IgD-negative memory B cell (primary cell): ENCODE measurements around the gene DGKI. TPM values are rescaled to one million over a fixed set of nuclear protein-coding genes. Genes with fewer than 3 reads are reported as not detected.

Source experiments
- H3K27ac Mint-ChIP-seq, 3 donors: one replicate each; pipeline ENCODE4 v1.8.0; 2020 to 2022; ENCODE audit warnings: mild to moderate bottlenecking in 3 of 3, mixed read lengths in 3 of 3, moderate library complexity in 1 of 3
- H3K27me3 Mint-ChIP-seq: one replicate; pipeline ENCODE4 v1.8.0; 2021; ENCODE audit warnings: mixed read lengths
- H3K36me3 Mint-ChIP-seq: one replicate; pipeline ENCODE4 v1.8.0; 2020; ENCODE audit warnings: mild to moderate bottlenecking, mixed read lengths
- H3K4me1 Mint-ChIP-seq, 3 donors: one replicate each; pipeline ENCODE4 v1.8.0; 2020 to 2022; ENCODE audit warnings: mixed read lengths in 3 of 3, mild to moderate bottlenecking in 1 of 3
- H3K4me3 Mint-ChIP-seq, 4 donors: one replicate each; pipeline ENCODE4 v1.8.0; 2020 to 2022; ENCODE audit warnings: mild to moderate bottlenecking in 4 of 4, mixed read lengths in 4 of 4, moderate library complexity in 3 of 4
- H3K9me3 Mint-ChIP-seq, 3 donors: one replicate each; pipeline ENCODE4 v1.8.0; 2020 to 2021; ENCODE audit warnings: mixed read lengths in 3 of 3, mild to moderate bottlenecking in 1 of 3
- polyA plus RNA-seq: library from polyadenylated mRNA; unstranded; fragments of 300-500 nt; fragmentation: Illumina TruSeq; gene quantifications from one replicate; pipeline ENCODE4 v1.2.3, GENCODE V29; 2021

Gene DGKI
- polyA plus RNA-seq, 1 donor from 2014 or later: not detected

DNA sequence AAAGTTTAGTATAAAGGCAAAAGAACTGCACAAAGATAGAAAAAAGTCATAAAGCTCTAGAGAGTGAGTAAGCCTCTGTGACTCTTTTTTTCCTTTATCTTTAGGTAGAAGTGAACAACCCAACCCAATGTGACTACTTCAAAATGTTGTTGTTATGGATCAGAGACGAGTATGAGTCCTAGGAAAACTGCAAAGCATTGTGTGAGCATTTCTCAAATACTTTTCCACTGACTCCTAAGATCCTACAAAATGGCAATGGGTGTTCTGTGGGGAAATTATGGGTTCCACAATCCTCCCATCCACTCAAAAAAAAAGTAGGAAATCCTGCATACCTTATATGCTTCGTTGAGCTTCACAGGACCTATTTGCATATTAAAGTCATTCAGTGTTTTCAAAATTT lies 177.1 kb downstream of the DGKI start:
- peaks cover 1% of the 10 kb centered on the region for H3K36me3 Mint-ChIP-seq
- H3K27me3 Mint-ChIP-seq: peaks cover 13% of the 10 kb centered on the region
- H3K4me1 Mint-ChIP-seq: no peaks in the 10 kb centered on the region
- H3K4me3 Mint-ChIP-seq: no peak overlapping the region
- H3K27ac Mint-ChIP-seq: no peak overlapping the region
- peaks cover 0 to 2% (median 0%) of the 10 kb centered on the region in 3 donors for H3K9me3 Mint-ChIP-seq

DNA sequence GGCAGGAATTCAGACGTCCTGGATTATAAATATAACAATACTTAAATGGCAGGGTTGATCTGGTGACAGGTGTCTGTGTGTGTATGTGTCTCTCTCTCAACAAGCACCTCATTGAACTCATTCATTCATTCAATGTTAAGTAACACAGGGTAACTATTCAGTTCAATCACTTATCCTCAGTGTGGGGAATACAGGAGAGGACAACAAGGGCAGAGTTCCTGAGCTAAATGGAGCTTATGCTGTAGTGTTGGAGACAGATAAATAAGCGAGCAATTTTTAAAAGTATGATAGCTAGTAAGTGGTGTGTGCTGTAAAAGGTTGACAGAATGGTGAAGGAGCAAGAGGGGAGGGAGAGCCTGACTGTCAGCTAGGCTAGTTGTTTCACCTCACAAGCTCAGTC lies 178.4 kb downstream of the DGKI start:
- H3K27me3 Mint-ChIP-seq: peaks cover 8% of the 10 kb centered on the region
- H3K36me3 Mint-ChIP-seq: peaks cover 1% of the 10 kb centered on the region

DNA sequence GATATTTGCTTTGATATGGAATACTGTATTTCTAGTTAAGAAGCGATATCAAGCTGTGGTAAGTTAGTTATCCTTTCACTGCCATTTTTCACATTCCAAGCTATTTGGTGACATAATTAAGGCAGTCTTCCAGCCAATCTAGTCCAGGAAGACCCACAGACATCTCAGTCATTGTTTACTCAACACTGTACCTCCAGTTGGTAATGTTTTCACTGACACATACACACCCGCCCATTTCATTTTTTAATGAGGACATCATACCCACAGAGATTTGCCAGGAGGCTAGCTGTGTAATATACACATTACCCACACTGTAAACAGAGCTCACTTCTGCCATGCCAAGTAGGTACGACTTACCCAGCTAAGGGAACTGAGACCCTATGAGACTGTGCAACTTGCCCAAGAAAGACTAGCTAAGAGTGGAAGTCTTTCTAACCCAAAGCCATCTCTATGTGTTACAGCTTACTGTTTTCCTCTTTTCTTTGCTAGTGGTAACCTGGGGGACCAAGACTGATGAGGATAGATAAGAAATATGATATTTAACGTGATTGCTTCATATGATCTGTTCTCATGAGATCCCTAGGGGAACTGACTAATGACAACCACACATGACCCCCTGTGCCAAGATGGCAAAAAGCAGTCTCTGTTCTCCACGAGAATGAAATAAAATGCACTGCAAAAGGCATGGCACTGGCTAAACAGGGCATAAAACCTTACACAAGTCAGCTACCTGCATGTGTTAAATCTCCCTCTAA lies 179.0 kb downstream of the DGKI start:
- Mint-ChIP-seq H3K9me3 (no peaks in the 10 kb centered on the region), H3K27me3 (peaks cover 8% of the 10 kb centered on the region), H3K36me3 (peaks cover 1% of the 10 kb centered on the region)

More for the DNA sequence above, 178.4 kb downstream of the DGKI start:
- no peak overlapping the region for H3K4me3 Mint-ChIP-seq
- H3K9me3 Mint-ChIP-seq: no peaks in the 10 kb centered on the region
- no peaks in the 10 kb centered on the region for H3K4me1 Mint-ChIP-seq
- no peak overlapping the region for H3K27ac Mint-ChIP-seq

DNA sequence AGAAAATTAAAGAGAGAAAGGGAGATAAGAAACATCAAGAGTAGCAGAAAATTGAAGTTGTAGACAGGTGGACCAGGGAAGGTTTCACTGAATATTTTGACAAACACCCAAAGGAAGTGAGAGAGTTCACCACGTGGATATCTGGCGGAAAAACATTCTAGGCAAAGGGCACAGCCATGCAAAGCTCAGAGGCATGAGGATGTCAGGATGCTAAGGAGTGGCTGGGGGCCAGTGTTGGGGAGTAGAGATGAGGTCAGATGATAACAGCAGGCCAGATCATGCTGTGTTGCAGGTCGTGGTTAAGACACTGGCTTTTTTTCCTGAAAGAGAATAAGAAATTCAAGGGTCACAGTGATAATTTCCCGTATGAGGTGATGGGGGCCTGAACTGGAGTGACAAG lies 181.9 kb downstream of the DGKI start:
- Mint-ChIP-seq H3K4me3 (no peak overlapping the region), H3K4me1 (no peaks in the 10 kb centered on the region), H3K36me3 (peaks cover 4% of the 10 kb centered on the region)

More for the DNA sequence above, 179.0 kb downstream of the DGKI start:
- Mint-ChIP-seq H3K27ac (no peak overlapping the region), H3K4me1 (no peaks in the 10 kb centered on the region), H3K4me3 (no peak overlapping the region)

DNA sequence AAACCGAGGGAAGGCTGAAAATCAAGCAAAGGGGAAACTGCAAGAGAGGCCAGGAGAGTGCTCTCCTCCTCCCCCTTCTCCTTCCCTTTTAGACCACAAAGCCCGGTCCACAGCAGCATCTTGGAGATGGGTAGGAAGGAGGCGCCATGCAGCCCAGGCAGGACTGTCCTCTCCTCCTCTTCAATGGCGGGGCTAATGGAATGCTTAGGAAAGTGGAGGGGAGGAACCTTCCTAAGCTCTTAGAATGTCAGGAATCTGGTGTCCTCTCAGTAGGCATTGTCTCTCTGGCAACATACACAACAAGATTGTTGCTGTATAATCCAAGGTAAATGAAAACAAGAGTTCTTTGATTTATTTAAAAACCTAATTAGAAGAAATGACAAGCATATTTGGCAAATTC lies 185.1 kb downstream of the DGKI start:
- Mint-ChIP-seq H3K4me1 (no peaks in the 10 kb centered on the region), H3K27ac (no peak overlapping the region)

More for the DNA sequence above, 181.9 kb downstream of the DGKI start:
- no peak overlapping the region for H3K27ac Mint-ChIP-seq
- peaks cover 8% of the 10 kb centered on the region for H3K27me3 Mint-ChIP-seq
- H3K9me3 Mint-ChIP-seq: no peaks in the 10 kb centered on the region

DNA sequence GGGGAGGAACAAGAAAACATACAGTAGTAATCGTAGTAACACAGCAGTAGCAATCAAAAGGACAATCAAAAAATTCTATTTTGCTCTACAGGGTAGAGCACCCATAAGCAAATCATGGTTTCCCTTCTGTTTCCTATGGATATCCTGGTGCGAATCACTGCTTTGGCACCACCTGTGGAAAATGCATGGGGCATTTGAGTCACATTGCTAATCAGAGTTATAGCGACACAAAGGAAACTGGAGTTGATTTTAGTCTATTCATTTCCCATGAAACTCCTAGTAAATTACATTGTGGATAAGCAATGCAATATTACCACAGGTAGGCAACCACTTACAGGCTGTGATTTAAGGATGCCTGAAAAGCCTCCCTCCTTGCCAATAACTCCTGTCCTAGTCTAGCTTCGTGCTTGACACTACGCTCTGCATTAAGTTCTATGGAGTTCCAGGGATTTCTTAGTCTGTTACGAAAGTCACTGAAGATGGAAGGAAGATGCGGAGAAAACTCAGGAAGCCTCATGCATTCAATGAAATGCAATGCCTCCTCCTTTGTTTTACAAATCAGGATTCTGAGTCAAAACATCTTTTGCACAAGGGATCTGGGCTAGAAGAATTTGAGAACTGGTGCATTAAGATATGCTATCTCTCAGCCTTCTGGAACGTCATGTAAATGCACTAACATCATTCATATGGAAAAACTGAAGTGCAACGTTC lies 188.4 kb downstream of the DGKI start:
- Mint-ChIP-seq H3K36me3 (peaks cover 2% of the 10 kb centered on the region), H3K27me3 (peaks cover 2% of the 10 kb centered on the region), H3K4me3 (no peak overlapping the region), H3K4me1 (no peaks in the 10 kb centered on the region), H3K27ac (no peak overlapping the region), H3K9me3 (no peaks in the 10 kb centered on the region)

More for the DNA sequence above, 185.1 kb downstream of the DGKI start:
- Mint-ChIP-seq H3K4me3 (no peak overlapping the region), H3K36me3 (peaks cover 2% of the 10 kb centered on the region), H3K27me3 (peaks cover 6% of the 10 kb centered on the region), H3K9me3 (no peaks in the 10 kb centered on the region)

DNA sequence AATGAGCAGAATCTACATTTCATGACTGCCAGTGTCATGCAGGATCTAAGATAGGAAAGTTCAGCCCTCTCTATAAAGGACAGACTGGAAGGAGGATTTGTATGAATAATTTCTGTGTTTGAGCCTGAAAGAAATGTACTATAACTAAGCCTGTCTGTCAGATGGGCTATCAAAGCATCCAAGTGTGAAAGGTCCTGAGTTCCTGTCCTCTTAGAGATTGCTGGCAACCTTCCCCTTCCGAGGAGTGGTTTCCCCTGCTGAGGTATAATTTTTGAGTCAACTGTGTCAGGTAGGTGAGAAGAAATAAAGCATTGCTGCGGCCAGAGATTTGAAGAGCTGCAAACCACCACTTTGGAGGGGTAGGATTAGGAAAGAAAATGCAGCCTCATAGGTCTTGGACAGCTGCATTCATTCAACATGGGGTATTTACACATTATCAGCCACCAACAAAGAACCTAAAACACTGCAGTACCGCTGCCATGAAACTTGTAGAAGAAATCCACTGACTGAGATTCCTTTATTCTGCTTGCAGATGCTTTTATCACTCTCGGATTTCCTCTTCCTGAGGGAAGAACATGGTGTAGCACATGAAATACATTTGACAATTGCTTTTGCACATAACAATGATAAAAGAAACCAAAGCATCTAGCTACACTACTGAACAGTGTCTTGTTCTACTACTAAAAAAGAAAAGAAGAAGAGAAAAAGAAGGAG lies 189.1 kb downstream of the DGKI start:
- Mint-ChIP-seq H3K36me3 (peaks cover 2% of the 10 kb centered on the region), H3K27ac (no peak overlapping the region), H3K27me3 (peaks cover 2% of the 10 kb centered on the region), H3K4me3 (no peak overlapping the region), H3K4me1 (no peaks in the 10 kb centered on the region), H3K9me3 (no peaks in the 10 kb centered on the region)

DNA sequence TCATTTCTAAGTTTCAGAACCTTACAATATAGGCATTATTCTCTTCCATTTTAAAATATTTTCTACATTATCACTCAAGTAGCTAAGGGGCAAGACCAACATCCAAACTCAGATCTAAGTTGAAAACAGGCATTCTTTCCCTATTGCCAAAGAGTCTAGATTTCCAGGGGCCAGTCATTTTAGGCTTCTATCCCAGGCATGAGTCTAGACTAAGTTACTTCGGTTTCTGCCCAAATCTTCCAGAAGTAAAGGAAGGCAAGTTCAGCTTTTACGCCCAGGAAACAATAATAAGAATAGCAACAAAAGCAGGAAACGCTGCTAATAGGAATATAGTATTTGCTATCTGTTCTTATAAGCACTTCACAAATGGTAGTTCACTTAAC lies 189.9 kb downstream of the DGKI start:
- peaks cover 2% of the 10 kb centered on the region for H3K36me3 Mint-ChIP-seq
- H3K4me1 Mint-ChIP-seq: no peaks in the 10 kb centered on the region
- peaks cover 2% of the 10 kb centered on the region for H3K27me3 Mint-ChIP-seq
- no peaks in the 10 kb centered on the region for H3K9me3 Mint-ChIP-seq
- H3K27ac Mint-ChIP-seq: no peak overlapping the region
- H3K4me3 Mint-ChIP-seq: no peak overlapping the region

DNA sequence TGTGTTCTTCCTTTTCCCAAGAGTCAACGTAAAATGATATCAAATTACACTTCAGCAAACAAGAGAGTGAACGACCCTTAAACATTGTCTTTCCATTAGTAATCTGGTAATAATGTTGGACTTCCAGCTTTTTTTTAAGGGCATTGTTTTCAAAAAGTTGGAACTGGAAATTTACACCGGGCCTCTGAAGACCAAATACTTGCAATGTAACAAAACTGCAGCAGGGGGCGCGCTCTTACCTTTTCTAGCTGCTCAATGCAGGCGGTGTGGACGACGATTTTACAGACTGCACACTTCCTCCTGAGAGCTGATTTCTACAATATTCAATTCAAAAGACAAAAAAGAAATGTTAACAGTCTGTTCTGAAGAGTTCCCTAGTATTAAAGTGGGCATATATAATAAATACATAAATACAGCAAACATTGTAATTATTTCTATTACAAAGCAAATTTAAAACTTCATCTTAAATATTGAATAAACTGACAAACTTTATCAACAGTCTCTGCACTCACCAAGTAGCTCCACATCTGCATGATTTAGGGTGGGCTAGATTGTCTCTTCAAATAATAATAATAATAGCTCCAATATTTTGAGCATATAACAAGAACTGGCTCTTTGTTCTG lies 190.4 kb downstream of the DGKI start:
- Mint-ChIP-seq H3K4me1 (no peaks in the 10 kb centered on the region), H3K36me3 (peaks cover 2% of the 10 kb centered on the region), H3K4me3 (no peak overlapping the region), H3K9me3 (no peaks in the 10 kb centered on the region), H3K27me3 (peaks cover 2% of the 10 kb centered on the region), H3K27ac (no peak overlapping the region)

DNA sequence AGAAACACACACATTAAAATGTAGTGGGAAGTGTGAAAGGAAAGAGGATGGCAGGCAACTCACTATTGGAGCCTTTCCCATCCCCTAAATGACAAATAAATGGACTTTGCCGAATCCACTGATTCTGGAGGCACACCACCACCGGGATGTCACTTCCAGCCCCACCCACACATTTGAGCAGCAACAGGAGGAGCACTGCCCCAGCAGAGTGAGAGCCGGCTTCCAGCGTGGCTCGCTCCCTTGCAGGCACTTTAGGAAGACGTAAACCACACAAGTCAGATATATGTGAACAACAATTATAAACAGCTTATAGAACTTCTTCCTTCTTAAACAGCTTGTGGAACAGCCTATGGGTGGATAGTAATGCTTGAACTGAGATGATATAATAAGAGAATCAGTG lies 191.0 kb downstream of the DGKI start:
- H3K9me3 Mint-ChIP-seq: no peaks in the 10 kb centered on the region
- H3K36me3 Mint-ChIP-seq: peaks cover 2% of the 10 kb centered on the region
- H3K4me1 Mint-ChIP-seq: no peaks in the 10 kb centered on the region
- H3K27me3 Mint-ChIP-seq: peaks cover 2% of the 10 kb centered on the region
- no peak overlapping the region for H3K27ac Mint-ChIP-seq
- no peak overlapping the region for H3K4me3 Mint-ChIP-seq

DNA sequence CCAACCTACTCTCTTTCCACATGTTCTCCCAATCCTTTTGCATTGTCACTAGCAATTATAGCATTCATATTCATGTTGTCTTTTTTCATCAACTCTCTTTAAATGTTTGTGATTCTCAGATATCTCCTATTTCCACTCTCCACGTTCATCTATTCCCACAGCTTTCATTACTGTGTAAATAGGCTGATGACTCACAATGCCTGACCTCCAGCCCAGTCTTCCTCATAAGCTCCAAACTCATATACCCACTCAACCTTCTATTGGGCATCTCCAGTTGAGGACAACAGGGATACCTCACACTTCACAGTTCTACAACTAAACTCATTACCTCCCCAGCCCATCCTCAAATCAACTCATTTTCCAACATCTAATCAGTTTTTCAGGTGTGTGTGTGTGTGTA lies 194.1 kb downstream of the DGKI start:
- no peaks in the 10 kb centered on the region for H3K9me3 Mint-ChIP-seq
- H3K4me1 Mint-ChIP-seq: no peaks in the 10 kb centered on the region
- H3K4me3 Mint-ChIP-seq: no peak overlapping the region
- no peak overlapping the region for H3K27ac Mint-ChIP-seq
- peaks cover 2% of the 10 kb centered on the region for H3K27me3 Mint-ChIP-seq
- no peaks in the 10 kb centered on the region for H3K36me3 Mint-ChIP-seq

DNA sequence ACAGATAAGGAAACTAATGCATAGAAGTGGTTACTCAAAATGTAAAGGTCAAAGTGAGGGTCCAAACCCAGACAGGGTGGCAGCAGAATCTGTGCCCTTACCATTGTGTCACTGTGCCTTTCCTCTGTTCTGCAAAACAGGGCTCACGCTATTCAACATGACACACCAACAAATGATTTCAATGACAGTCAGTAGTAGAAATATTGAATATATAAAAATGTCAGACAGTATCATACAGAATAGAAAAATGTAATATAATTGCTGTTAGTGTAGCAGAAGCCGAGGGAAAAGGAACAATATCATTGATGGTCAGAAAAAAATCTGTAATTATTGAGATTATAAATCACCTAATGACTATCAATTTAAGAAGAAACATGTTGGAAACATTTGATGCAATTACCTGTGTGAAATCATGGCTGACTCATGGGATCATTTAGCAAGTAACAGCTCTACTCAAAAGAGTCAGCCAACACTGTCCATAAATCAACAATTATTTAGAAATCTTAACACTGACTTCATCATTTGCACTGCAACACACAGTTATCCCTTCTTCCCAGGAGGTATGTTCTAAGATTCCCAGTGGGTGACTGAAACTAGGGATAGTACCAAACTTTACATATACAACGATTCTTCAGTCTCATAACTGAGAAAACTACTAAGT lies 198.7 kb downstream of the DGKI start:
- H3K27me3 Mint-ChIP-seq: peaks cover 3% of the 10 kb centered on the region
- no peaks in the 10 kb centered on the region for H3K4me1 Mint-ChIP-seq
- no peaks in the 10 kb centered on the region for H3K36me3 Mint-ChIP-seq
- H3K27ac Mint-ChIP-seq: no peak overlapping the region
- H3K4me3 Mint-ChIP-seq: no peak overlapping the region
- no peaks in the 10 kb centered on the region for H3K9me3 Mint-ChIP-seq

DNA sequence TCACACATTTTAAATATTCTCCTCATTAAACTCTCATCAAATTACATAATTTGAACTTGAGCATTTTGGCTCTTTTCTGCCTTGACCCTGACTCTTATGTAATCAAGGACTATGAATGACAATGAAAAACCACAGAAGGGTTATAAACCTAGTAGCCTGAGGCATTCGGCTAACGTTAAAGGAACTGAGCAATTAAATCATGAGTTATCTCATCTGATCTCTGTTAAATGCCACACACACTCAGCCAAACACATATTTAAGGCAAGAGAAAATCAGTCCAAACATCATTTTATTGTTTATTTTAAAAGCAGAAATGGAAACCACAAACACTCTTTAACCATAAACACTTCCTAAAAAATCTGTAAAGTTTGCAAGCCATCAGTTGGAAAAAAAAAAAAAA lies 204.3 kb downstream of the DGKI start:
- no peaks in the 10 kb centered on the region for H3K4me1 Mint-ChIP-seq
- no peaks in the 10 kb centered on the region for H3K36me3 Mint-ChIP-seq
- no peak overlapping the region for H3K4me3 Mint-ChIP-seq
- H3K27me3 Mint-ChIP-seq: peaks cover 3% of the 10 kb centered on the region
- H3K27ac Mint-ChIP-seq: peak overlapping the region in 1 of 3 donors; percentile 63
- H3K9me3 Mint-ChIP-seq: no peaks in the 10 kb centered on the region

DNA sequence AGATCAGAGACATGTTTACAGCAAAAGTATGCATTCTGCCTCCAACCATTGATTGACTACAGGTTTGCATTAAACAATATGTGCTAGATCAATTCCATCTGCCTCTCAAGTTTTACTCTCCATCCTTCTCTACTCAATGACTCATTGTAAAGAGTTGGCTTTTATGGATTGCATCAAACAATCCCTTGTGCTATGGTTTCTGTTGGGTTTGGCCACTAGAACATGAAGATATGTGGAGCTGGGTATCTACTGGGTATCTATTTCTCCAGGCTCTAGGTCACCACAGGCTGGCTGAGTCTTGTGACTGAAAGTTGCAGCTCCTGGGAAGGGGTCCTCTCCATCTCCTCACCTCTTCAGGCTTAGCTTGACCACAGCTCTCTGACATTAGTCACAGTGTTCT lies 204.7 kb downstream of the DGKI start:
- no peak overlapping the region for H3K4me3 Mint-ChIP-seq
- peaks cover 3% of the 10 kb centered on the region for H3K27me3 Mint-ChIP-seq
- H3K4me1 Mint-ChIP-seq: no peaks in the 10 kb centered on the region
- H3K9me3 Mint-ChIP-seq: no peaks in the 10 kb centered on the region
- H3K27ac Mint-ChIP-seq: peak overlapping the region in 1 of 3 donors; percentile 63
- H3K36me3 Mint-ChIP-seq: no peaks in the 10 kb centered on the region

DNA sequence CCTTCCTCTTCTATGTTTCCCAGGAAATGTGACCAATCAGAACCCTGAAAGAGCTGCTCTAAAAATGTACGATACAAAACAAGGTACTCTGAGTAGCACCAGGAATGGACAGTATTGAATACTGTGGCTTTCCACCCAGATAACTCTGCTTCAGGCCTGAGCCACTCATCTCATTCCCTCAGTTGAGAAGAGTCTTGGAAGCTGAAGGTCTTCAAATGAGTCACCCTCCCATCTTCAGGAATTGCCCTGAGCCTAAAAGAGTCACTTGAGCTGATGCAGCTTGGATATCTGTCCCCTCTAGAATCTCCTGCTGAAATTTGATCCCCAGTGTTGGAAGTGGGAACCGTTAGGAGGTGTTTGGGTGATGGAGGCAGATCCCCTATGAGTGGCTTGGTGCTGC lies 210.4 kb downstream of the DGKI start:
- H3K36me3 Mint-ChIP-seq: no peaks in the 10 kb centered on the region
- no peak overlapping the region for H3K27ac Mint-ChIP-seq
- H3K27me3 Mint-ChIP-seq: no peaks in the 10 kb centered on the region
- H3K4me1 Mint-ChIP-seq: no peaks in the 10 kb centered on the region
- H3K4me3 Mint-ChIP-seq: no peak overlapping the region
- no peaks in the 10 kb centered on the region for H3K9me3 Mint-ChIP-seq
